ENCODE measurements around the gene GZMA.

DNA sequence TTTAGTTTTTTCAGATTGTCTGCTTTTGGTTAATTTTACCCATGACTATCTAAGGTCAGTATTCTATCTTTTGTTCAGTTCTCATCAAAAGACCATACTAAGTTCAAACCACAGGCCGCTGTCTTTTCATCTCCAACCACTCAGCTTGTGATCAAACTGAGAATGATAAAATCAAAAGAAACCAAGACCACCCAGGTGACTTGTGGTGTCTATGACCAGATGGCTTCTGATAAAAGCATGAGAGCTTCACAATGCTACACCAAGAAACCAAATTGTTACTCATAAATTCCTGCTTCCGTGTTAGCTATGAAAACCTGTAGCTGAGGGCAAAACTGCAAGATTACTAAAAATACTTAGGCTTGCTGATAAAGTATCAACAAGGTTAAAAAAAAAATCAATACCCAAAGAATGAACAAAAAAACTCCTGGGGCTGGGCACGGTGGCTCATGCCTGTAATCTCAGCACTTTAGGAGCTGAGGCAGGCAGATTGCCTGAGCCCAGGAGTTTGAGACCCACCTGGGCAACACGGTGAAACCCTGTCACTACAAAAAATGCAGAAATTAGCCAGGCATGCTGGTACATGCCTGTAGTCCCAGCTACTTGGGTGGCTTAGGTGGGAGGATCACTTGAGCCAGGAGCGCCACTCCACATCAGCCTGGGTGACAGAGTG is 31.7 kb downstream of the GZMA start:
- TF ChIP-seq, protein P1, sequence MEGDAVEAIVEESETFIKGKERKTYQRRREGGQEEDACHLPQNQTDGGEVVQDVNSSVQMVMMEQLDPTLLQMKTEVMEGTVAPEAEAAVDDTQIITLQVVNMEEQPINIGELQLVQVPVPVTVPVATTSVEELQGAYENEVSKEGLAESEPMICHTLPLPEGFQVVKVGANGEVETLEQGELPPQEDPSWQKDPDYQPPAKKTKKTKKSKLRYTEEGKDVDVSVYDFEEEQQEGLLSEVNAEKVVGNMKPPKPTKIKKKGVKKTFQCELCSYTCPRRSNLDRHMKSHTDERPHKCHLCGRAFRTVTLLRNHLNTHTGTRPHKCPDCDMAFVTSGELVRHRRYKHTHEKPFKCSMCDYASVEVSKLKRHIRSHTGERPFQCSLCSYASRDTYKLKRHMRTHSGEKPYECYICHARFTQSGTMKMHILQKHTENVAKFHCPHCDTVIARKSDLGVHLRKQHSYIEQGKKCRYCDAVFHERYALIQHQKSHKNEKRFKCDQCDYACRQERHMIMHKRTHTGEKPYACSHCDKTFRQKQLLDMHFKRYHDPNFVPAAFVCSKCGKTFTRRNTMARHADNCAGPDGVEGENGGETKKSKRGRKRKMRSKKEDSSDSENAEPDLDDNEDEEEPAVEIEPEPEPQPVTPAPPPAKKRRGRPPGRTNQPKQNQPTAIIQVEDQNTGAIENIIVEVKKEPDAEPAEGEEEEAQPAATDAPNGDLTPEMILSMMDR (IDR thresholded peaks at IDR 0.05) = no peak
- TF ChIP-seq POLR2A (IDR thresholded peaks at IDR 0.05) = no peak
